ENCODE measurements around the gene ZFR2.

ZFR2 gene

DNA sequence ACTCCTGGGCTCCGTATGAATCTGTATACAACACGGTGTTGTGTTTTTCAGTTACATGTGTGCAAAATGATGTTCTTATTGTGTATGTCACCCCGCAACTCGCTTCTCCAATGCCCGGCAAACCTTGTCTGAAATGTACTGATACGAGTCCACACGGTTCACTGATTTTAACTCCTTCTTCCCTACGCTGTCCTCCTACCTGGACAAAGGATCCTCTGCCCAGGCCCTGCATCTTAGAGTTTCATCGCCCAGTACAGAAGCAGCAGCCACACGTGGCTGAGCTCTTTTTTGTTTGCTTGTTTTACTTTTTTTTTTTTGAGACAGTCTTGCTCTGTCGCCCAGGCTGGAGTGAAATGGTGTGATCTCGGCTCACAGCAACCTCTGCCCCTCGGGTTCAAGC is 28.9 kb downstream of the ZFR2 start:
- no peak overlapping the region for H3K27ac ChIP-seq
- no peak for DNase-seq (ENCODE audit: low read depth, low spot score)

DNA sequence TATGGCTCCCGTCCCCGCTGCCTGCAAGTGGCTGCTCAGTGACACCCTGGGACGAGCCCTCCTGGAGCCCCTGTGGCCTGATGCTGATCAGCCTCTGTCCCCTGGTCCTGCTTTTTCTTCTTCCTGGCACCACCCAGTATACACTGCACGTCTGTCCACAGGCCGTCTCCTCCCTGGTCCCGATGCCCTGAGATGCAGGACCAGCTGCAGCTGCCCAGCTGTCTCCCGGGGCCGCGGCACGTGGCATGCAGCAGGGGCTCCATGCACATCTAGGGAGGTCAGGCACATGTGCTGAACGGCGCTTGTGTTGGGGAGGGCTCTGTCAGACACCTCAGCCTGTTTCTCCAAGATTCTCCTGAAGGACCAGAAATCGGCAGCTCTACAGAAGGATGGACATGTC is 30.2 kb downstream of the ZFR2 start:
- DNase-seq (ENCODE audit: low read depth, low spot score): no peak
- no peak overlapping the region for H3K27ac ChIP-seq

DNA sequence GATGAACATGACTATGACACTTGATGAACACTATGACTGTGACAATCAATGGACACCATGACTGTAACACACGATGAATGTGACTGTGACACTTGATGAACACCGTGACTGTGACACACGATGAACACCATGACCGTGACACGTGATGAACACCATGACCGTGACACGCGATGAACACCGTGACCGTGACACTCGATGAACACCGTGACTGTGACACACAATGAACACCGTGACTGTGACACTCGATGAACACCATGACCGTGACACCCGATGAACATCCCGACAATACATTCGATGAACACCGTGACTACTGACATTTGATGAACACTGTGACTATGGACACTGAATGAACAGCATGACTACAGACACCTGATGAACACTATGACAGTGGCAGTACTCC is 30.9 kb downstream of the ZFR2 start:
- H3K27ac ChIP-seq: no peak overlapping the region
- DNase-seq (ENCODE audit: low read depth, low spot score): no peak

DNA sequence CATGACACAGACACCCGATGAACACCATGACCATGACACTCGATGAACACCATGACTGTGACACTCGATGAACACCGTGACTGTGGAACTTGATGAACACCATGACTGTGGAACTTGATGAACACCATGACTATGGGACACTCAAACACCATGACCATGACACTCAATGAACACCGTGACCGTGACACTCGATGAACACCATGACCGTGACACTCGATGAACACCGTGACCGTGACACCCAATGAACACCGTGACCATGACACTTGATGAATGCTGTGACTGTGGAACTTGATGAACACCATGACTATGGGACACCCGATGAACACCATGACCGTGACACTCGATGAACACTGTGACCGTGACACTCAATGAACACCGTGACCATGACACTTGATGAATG is 31.5 kb downstream of the ZFR2 start:
- H3K27ac ChIP-seq: no peak overlapping the region
- DNase-seq (ENCODE audit: low read depth, low spot score): no peak

DNA sequence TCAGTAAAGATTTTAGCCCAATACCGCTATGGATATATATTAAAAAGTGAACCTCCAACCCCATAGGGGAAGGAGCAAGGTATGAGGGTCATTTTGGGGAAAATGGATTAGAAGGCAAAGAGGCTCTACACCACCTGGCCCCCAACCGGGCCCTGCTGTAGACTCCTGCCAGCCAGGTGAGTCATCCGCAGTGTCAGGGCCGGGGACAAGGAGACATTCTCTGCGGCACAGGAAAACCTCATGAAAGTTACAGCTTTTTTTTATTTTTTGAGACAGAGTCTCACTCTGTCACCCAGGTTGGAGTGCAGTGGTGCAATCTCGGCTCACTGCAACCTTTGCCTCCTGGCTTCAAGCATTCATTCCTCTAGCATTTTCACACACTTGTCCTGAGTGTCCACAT is 32.0 kb downstream of the ZFR2 start:
- DNase-seq (ENCODE audit: low read depth, low spot score): no peak
- no peak overlapping the region for H3K27ac ChIP-seq

DNA sequence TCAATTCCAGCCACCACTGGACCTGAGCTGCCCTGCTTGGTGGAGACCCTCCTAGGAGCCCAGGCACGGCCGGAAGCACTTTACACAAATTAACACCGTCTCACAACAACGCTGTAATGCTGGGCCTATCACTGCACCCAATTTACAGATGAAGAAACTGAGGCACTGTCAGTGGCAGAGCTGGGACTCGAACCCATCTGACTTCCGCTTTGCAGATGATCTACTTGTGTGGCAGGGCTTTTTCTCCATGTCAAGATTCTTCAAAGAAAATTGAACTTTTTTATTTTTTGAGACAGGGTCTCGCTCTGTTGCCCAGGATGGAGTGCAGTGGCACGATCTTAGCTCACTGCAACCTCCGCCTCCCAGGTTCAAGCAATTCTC is 33.8 kb downstream of the ZFR2 start:
- H3K27ac ChIP-seq: no peak overlapping the region
- no peak for DNase-seq (ENCODE audit: low read depth, low spot score)

DNA sequence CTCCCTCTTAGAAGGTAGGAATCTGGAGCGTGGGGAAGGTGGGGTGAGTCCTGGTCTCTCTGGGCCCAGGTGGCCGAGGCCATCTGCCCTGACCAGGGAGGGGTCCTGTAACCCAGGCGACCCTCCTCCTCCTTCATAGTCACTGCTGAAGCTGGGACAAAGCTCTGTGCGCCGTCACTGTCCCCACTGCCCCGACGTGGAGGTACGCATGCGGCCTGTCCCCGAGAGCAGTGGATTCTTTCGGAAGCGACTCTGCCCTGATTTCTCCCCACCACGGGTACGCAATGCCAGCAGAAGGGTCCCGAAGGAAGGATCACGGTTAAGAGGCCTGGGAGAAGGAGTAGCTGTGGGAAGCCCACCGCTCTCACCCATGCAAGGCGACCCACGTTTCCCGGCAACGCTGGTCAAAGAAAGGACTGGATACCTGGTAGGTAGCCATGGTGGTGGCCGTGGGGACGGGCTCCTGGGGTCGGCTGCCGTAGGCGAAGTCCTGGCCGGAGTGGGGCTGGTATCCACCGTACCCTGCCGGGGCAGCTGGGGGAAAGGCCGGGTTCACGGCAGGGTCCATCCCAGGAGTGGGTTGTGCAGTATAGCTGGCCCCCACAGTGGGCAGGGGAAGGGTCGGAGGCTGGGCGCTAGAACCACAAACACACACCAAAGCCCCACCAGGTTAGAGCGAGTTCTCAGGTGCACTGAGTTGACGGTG is 34.3 kb downstream of the ZFR2 start:
- DNase-seq (ENCODE audit: low read depth, low spot score): no peak
- no peak overlapping the region for H3K27ac ChIP-seq

DNA sequence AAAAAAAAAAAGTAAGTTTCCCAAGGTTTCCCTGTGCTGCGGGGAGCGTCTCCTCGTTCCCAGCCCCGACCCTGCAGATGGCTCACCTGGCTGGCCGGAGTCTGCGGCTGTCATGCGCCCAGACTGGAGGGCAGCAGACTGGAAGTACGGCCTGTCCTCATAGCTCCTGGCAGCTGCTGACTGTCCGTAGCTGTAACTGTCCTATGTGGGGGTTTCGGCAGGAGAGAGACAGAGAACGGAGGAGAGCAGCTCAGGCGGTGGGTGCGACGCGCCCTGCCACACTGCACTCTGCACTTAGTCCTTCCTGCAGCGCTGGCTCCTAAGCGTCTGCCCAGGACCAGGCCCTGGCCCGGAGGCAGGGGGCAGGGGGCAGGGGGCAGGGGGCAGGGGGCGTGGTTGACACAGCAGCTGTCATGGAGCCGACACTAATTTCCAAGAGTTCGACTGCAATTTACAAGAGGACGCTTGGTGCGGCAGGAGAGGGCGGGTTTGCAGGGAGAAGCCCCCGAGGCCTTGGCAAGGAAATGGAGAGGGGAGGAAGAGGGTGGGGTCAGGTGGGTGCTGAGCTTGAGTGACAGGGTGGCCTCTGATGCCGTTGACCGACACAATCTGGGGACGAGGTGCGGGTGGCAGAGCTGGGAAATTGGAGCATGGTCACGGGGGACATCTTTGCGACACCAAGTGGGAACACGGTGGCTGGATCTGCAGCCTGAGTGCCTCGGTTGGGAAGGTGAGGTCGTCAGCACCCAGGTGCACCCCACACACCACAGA is 35.1 kb downstream of the ZFR2 start:
- no peak overlapping the region for H3K27ac ChIP-seq
- no peak for DNase-seq (ENCODE audit: low read depth, low spot score)

DNA sequence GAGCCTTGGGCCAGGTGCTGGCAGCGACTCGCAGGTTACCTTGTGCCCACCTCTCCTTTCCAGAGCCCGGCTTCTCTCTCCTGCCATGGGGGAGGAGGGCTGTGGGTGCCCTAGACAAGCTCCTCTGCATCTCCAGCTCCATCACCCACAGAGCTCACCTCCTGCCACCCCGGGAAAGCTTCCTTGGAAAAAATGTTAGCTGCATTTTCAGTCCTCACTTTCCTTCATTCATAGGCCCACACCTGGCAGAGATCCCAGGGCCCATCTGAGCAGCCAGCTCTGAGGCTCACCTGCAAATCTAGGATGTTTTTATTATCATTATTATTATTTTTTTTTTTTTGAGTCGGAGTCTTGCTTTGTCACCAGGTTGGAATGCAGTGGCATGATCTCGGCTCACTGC is 36.8 kb downstream of the ZFR2 start:
- no peak for DNase-seq (ENCODE audit: low read depth, low spot score)
- H3K27ac ChIP-seq: no peak overlapping the region

DNA sequence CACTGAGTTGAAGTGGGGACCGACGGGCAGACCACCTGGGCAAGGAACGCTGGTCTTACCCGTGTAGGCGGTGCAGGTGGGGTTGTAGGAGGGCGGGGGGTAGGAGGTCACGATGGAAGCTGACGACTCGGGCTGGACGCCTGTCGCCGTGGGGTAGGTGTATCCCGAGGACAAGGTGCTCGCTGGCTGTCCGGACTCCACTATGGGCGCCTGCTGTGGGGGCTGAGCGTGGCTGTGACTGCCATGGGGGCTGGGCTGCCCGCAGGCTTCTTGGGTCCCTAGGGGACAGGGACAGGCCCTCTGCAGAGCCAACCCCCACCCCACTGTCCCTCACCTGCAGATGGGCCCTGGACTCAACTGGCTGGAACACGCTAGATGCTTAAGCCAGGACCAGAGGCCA is 37.2 kb downstream of the ZFR2 start:
- no peak for DNase-seq (ENCODE audit: low read depth, low spot score)
- no peak overlapping the region for H3K27ac ChIP-seq

DNA sequence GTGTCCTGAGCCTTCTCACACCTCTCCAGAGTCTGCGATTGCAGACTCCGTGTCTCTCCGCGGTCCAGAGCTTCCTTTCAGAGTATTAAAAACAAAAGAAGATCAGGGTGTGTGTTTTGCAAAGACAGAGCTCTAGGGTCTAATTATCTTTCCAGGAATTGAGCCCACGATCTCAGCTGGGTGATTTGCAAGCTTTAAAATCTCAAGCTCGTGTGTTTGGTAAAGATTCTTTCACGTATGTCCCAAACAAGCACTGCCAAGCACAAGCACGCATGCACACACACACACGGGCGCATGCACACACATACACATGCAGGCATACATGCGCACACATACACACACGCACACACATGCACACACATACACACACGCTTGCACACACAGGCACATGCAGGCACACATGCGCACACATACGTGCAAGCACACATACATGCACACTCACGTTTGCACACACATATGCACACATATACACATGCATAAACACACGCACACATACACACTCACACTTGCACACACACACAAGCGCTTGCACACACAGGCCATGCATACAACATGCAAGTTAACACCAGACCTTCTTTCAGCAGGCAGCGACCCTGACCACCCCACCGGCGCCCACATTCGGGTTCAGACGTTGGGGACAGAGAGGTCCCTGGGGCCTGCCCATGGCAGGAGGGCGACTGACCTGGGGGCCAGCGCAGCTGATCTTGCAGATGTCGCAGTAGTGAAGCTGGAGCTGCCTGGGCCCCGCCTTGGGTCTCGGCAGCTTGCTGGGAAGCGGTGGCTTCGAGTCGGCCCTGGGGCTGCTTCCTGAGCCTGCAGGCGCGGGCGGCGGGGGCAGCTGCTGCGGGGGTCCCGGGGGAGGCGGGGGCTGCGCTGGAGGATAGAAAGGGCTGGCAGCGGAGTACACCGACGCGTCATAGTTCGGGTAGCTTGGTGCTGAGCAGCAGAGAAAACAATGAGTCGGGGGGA is 37.9 kb downstream of the ZFR2 start:
- no peak for DNase-seq (ENCODE audit: low read depth, low spot score)
- H3K27ac ChIP-seq: no peak overlapping the region

DNA sequence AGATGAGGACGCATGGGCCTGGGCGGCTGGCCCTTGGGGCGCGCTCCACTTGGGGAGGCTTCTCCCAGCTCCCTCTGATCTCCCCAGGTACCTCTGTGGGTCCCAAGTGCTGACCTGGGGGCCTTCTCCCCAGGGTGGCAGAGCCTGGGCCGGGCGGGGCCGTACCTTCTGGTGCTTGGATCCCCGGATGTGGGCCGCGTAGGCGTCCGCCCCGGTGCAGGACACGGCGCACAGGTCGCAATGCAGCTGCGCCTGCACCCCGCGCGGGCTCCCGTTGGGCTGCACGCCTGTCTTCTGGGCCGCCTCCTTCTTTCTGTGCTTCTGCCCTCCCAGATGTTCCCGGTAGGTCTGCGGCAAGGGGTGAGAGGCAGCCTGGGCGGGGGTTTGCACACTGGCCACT is 41.5 kb downstream of the ZFR2 start:
- H3K27ac ChIP-seq: no peak overlapping the region

DNA sequence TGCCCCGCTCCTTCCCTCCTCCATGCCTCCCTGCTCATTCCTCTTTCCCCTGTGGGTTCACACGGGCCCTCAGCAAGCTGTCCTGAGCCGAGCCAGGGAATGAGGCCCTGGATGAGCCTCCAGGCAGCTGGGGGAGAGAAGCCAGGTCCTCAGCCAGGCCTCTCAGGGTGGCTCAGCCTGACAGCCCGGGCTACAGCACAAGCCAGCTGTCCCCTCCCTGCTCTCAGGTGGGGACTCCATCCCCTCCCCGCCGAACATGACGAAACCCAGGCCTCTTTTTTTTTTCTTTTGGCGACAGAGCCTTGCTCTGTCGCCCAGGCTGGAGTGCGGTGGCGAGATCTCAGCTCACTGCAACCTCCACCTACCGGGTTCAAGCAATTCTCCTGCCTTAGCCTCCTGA is 42.7 kb downstream of the ZFR2 start:
- no peak overlapping the region for H3K27ac ChIP-seq
- no peak for DNase-seq (ENCODE audit: low read depth, low spot score)

More for the DNA sequence above, 41.5 kb downstream of the ZFR2 start:
- DNase-seq (ENCODE audit: low read depth, low spot score): no peak

DNA sequence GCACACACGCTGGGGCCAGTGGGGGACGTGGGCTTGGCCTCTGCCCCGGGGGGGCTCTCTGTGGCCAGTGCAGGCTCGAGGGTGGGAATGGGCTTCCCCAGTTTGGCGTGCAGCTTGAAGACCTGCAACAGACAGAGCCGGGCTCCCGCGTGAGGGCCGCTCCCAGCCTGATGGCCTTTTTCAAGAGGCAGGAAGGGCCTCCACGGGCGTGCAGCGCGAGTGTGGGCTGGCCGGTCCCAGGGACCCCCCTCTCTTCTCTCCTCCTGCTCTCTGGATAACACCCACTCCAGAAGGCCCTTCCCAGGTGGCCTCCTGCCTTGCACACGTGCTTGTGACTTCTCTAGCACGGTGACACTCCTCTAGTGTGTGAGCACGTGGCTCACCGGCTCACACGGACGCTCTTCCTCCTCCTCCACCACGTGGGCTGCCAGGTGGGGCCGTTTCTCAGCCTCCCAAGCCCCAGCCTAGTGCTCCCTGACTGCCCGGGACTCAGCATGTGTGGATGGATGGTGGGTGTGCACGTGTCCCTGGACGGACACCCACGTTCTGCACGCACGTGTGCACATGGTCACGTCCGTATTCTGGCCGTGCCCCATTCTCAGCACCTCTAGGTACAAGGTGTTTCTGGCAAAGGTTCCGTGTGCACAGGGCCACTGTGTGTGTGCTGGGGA is 43.4 kb downstream of the ZFR2 start:
- no peak overlapping the region for H3K27ac ChIP-seq
- no peak for DNase-seq (ENCODE audit: low read depth, low spot score)

DNA sequence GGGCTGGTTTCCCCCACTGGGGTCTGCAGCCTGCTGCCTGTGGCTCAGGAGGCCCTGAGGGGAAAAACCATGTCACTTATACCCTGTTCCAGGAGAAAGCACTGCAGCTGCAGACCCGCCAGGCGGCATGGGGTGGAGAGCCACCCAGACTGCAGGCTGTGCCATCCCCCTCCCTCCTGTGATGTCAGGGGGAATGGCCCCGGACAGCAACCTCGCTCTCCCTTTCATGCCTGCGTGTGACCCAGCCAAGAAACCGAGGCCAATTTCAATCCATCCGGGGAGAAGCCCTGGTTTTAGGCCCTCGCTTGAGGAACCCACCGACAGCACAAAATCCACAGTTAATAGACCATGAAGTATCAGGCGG is 45.5 kb downstream of the ZFR2 start:
- no peak for DNase-seq (ENCODE audit: low read depth, low spot score)
- no peak overlapping the region for H3K27ac ChIP-seq

DNA sequence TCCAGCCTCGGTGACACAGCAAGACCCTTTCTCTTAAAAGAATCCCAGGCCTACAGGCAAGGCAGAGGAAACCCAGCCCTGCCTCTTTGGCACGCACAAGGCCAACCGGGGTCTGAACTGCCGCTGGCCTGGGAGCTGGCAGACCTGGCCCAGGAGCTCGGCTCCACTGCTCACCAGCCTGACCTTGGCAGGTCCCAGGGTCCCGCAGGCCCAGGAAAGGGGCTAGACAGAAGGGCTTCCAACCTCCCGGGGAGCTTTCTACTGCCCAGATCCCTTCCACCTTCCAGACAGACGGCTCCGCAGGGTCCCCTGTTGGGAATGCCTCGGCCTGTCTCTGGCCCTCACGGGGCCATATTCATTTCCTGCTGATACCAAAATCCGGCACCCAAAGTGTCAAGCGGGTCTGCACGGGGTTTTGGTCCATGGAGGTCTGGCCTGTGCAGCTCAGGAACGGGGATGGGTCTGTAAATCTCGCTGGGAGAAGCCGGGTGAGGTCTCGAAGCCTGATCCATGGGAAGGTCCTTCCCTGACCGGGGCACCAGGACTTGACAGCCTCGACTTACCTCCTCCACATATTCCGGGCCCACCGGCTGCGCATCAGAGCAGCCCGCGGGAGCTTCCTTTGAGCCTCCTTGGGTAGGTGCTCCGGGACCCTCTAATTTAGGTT is 46.0 kb downstream of the ZFR2 start:
- no peak overlapping the region for H3K27ac ChIP-seq
- DNase-seq (ENCODE audit: low read depth, low spot score): no peak

DNA sequence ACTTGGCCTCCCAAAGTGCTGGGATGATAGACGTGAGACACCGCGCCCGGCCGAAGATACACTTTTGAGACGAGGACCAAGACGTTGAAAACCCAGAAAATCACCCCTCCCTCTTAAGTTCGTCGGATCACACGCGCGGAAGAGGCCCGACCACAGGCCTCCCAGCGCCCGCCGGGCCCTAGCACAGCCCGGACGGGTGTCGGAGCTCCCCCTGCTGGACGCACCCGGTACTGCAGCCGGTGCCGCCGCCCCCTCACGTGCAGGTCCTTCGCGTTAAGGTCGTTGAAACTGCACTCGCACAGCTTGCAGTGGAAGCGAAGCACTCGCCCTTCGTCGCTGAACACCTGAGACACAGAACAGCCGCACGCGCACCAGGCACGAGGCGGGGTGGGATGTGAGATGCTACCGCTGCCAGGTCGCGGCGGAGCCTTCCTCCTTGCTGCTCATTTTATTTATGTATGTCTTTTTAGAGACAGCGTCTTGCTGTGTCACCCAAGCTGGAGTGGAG is 46.9 kb downstream of the ZFR2 start:
- H3K27ac ChIP-seq: no peak overlapping the region
- DNase-seq (ENCODE audit: low read depth, low spot score): no peak

DNA sequence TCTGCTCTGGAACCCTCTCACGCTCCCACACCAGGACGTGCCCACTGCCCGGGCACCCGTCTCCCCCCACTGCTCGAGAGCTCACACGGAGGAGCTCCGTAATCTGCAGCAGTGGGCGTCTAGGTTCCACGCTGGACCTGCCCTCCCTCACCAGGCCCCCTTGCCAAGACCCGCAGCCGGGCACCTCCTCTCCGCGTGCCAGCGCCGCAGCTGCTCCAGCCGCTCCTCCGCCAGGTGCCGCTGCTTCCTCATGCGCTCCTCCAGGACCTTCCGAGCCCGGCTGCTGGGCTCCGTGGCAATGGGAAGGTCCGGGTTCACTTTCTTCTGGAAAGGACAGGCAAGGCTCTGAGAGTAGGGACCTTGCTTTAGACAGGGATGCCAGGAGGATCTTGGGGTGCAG is 47.7 kb downstream of the ZFR2 start:
- DNase-seq (ENCODE audit: low read depth, low spot score): no peak

DNA sequence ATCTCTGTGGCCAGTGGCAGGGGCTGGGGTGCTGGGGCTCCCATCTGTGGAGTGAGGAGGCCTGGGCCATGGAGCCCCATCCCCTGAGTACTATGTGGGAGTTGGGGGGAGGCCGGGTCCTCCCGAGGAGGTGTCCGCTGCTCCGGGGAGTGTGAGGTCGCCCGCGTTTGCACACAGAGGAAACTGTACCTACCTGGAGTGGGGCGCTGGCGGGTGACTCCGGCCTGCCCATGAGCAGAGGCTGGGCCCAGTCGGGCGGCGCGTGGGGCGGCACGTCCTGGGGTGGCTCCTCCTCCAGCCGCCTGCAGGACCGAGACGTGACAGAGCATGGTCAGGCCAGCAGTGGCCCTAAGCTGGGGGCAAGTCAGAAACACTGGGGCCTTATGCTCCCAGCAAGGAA is 48.8 kb downstream of the ZFR2 start:
- H3K27ac ChIP-seq: no peak overlapping the region
- no peak for DNase-seq (ENCODE audit: low read depth, low spot score)

More for the DNA sequence above, 47.7 kb downstream of the ZFR2 start:
- no peak overlapping the region for H3K27ac ChIP-seq

DNA sequence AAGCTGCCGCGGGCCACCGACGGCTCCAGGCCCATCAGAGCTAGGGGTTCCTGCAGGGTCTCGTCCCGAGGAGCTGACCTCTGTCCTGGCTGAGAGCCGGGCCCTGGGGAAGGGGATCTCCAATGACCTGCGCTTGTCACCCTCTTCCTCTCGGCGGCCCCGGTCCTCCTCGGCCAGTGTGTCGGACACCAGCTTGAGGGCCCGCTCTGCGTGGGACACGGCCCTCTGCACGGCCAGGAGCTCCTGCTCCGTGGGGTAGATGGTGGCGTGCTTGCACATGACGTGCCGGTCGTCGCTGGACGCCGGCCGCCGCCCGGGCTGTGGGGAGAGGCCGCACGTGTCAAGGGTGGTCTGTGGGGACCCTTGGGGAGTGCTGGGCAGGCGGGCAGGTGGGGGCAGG is 49.9 kb downstream of the ZFR2 start:
- H3K27ac ChIP-seq: no peak overlapping the region
- no peak for DNase-seq (ENCODE audit: low read depth, low spot score)

Data from epithelial cell of prostate (primary cell).